Stimulated activated CD4-positive, alpha-beta T cell treated with anti-CD3 and anti-CD28 coated beads, Interleukin-15, amount 100 ng/mL, for 24 hours (primary cell): ENCODE data around the gene PFDN5.

Experiments
- DNase-seq: peaks from one replicate; pipeline ENCODE4 v3.0.0-alpha.2; 2020

PFDN5 gene

GRCh38 chr12:53295070-53295890, at the start of gene PFDN5:
PFDN5 (plus strand) TSS chr12:53295542; CDS start chr12:53295568, 26 bp downstream.
- DNase-seq = peak; percentile 91

GRCh38 chr12:53251477-53252348, 43.6 kb upstream of the PFDN5 start:
- peak; percentile 80 for DNase-seq

- peak; percentile 41 for DNase-seq
These were observed 42.9 kb upstream of the PFDN5 start for GRCh38 chr12:53252349-53252916.

- DNase-seq = no peak
These were observed 42.0 kb upstream of the PFDN5 start for GRCh38 chr12:53253298-53253697.

- DNase-seq = no peak
These were observed 40.4 kb upstream of the PFDN5 start for GRCh38 chr12:53254816-53255545.

GRCh38 chr12:53255996-53256395, 39.3 kb upstream of the PFDN5 start:
- no peak for DNase-seq

- no peak for DNase-seq
These were observed 36.5 kb upstream of the PFDN5 start for GRCh38 chr12:53258541-53259539.

GRCh38 chr12:53259891-53260290, 35.5 kb upstream of the PFDN5 start:
- no peak for DNase-seq

GRCh38 chr12:53265783-53266182, 29.6 kb upstream of the PFDN5 start:
- no peak for DNase-seq

- DNase-seq = peak; percentile 61
These were observed 27.9 kb upstream of the PFDN5 start for GRCh38 chr12:53267306-53267998.

GRCh38 chr12:53267999-53268629, 27.2 kb upstream of the PFDN5 start, which contains the start of gene ESPL1:
ESPL1 (plus strand) TSS chr12:53268299; CDS start chr12:53268767, 468 bp downstream.
- DNase-seq = peak; percentile 93

- DNase-seq = no peak
These were observed 26.4 kb upstream of the PFDN5 start for GRCh38 chr12:53268630-53269562.

GRCh38 chr12:53274445-53274844, 20.9 kb upstream of the PFDN5 start:
- no peak for DNase-seq

GRCh38 chr12:53276511-53276910, 18.8 kb upstream of the PFDN5 start:
- DNase-seq = no peak

GRCh38 chr12:53277981-53278380, 17.4 kb upstream of the PFDN5 start:
- DNase-seq = no peak

GRCh38 chr12:53279283-53279869, 16.0 kb upstream of the PFDN5 start:
- DNase-seq = no peak

- DNase-seq = no peak
These were observed 15.3 kb upstream of the PFDN5 start for GRCh38 chr12:53279888-53280498.

GRCh38 chr12:53286448-53286847, 8.9 kb upstream of the PFDN5 start:
- DNase-seq = no peak
